ENCODE data around the gene RGS6. TPM values are rescaled to one million over a fixed set of nuclear protein-coding genes. Genes with fewer than 3 reads are reported as not detected.

The RGS6 gene
- total RNA-seq, 2 experiments from 2014 or later = 0.10 to 0.44 TPM

GRCh38 chr14:72559202-72559601 is 627.0 kb downstream of the RGS6 start:
- Mint-ChIP-seq H3K27ac (no peak overlapping the region), H3K9me3 (no peaks in the 10 kb centered on the region), H3K4me1 (peaks cover 9% of the 10 kb centered on the region), H3K36me3 (no peaks in the 10 kb centered on the region), H3K27me3 (peaks cover 4% of the 10 kb centered on the region), H3K4me3 (no peak overlapping the region)
- DNase-seq = no peak

GRCh38 chr14:72559669-72560255 is 627.5 kb downstream of the RGS6 start:
- Mint-ChIP-seq H3K4me1 (peaks cover 9% of the 10 kb centered on the region), H3K36me3 (no peaks in the 10 kb centered on the region), H3K27me3 (peaks cover 4% of the 10 kb centered on the region), H3K27ac (no peak overlapping the region), H3K9me3 (no peaks in the 10 kb centered on the region), H3K4me3 (no peak overlapping the region)
- no peak for DNase-seq

- DNase-seq = no peak
- Mint-ChIP-seq H3K36me3 (no peaks in the 10 kb centered on the region), H3K27me3 (peaks cover 4% of the 10 kb centered on the region), H3K9me3 (no peaks in the 10 kb centered on the region), H3K4me3 (no peak overlapping the region), H3K4me1 (peaks cover 9% of the 10 kb centered on the region), H3K27ac (no peak overlapping the region)
Observed at GRCh38 chr14:72560331-72560730, 628.1 kb downstream of the RGS6 start.

GRCh38 chr14:72560889-72561493 is 628.8 kb downstream of the RGS6 start:
- Mint-ChIP-seq H3K36me3 (no peaks in the 10 kb centered on the region), H3K27me3 (peaks cover 4% of the 10 kb centered on the region), H3K9me3 (no peaks in the 10 kb centered on the region), H3K27ac (no peak overlapping the region), H3K4me3 (no peak overlapping the region), H3K4me1 (peaks cover 9% of the 10 kb centered on the region)
- no peak for DNase-seq

- peaks cover 9% of the 10 kb centered on the region for H3K4me1 Mint-ChIP-seq
- H3K9me3 Mint-ChIP-seq = no peaks in the 10 kb centered on the region
- no peak overlapping the region for H3K4me3 Mint-ChIP-seq
- no peak for DNase-seq
- no peak overlapping the region for H3K27ac Mint-ChIP-seq
- H3K36me3 Mint-ChIP-seq = no peaks in the 10 kb centered on the region
- peaks cover 4% of the 10 kb centered on the region for H3K27me3 Mint-ChIP-seq
Observed at GRCh38 chr14:72562300-72562699, 630.1 kb downstream of the RGS6 start.

GRCh38 chr14:72563676-72564075 is 631.4 kb downstream of the RGS6 start:
- no peaks in the 10 kb centered on the region for H3K27me3 Mint-ChIP-seq
- no peak overlapping the region for H3K27ac Mint-ChIP-seq
- no peak for DNase-seq
- H3K4me1 Mint-ChIP-seq = peaks cover 9% of the 10 kb centered on the region
- no peaks in the 10 kb centered on the region for H3K36me3 Mint-ChIP-seq
- H3K9me3 Mint-ChIP-seq = no peaks in the 10 kb centered on the region
- H3K4me3 Mint-ChIP-seq = no peak overlapping the region

DNA sequence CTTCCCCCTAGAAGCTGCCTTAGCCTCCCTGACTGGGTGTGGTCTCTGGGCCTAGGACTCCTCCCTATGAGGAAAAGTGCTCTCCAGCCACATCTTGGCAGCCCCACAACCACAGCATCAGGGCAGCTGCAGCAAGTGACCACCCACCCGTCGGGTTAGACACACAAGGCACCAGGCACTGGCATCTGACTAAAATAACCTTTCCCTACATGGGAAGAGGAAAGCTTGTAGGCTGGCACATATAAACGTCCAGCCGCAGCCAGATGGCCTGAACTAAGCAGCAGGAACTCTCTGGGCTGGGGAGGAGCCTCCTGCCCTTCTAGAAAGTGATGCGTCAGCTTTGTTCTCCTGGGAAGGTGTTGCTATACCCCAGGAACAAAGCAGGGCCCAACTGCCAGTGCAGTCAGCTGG is 632.9 kb downstream of the RGS6 start:
- H3K27me3 Mint-ChIP-seq = no peaks in the 10 kb centered on the region
- H3K4me1 Mint-ChIP-seq = peaks cover 9% of the 10 kb centered on the region
- no peaks in the 10 kb centered on the region for H3K9me3 Mint-ChIP-seq
- H3K36me3 Mint-ChIP-seq = no peaks in the 10 kb centered on the region
- DNase-seq = no peak
- H3K4me3 Mint-ChIP-seq = no peak overlapping the region
- H3K27ac Mint-ChIP-seq = no peak overlapping the region

DNA sequence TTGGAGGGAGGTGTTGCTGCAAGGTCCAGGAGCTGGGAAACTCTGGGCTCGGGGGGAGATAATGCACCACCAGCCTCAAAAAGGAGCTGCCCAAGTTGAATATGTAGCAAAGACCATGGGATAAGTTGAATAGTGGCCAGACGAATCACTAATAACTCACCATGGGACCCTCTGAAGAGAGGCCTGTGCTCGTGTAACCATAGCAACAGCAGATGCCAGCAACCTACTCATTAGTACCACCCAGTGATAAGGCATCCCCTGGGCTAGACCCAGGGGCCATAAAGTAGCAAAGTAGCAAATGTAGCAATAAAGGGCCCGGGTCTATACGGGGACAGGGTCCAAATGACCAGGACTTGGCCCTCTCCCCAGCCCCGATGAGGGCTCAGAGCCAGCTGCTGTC is 633.7 kb downstream of the RGS6 start:
- no peaks in the 10 kb centered on the region for H3K27me3 Mint-ChIP-seq
- DNase-seq = no peak
- H3K4me1 Mint-ChIP-seq = peaks cover 9% of the 10 kb centered on the region
- H3K27ac Mint-ChIP-seq = no peak overlapping the region
- no peak overlapping the region for H3K4me3 Mint-ChIP-seq
- H3K9me3 Mint-ChIP-seq = no peaks in the 10 kb centered on the region
- no peaks in the 10 kb centered on the region for H3K36me3 Mint-ChIP-seq

DNA sequence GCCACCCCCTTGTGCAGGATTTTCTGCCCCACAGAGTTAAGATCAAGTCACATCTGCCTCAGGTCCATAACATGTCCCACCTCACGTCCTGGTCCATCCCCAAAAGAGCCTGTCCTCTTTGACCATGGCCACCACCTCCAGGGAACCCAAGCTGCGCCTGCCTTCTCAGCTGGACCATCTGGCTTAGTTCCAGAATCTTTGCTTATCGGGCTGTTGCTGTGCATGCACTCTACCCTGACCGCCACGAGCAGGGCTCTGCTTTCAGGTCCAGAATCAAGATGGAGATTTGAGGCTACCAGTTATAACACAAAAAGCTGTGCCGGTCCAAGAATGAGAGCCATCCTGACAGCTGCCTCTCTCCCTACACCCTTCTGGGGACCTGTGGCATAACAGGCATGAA is 635.0 kb downstream of the RGS6 start:
- H3K36me3 Mint-ChIP-seq = no peaks in the 10 kb centered on the region
- DNase-seq = no peak
- H3K27ac Mint-ChIP-seq = no peak overlapping the region

GRCh38 chr14:72568296-72568992 is 636.2 kb downstream of the RGS6 start:
- Mint-ChIP-seq H3K27ac (no peak overlapping the region), H3K4me3 (no peak overlapping the region), H3K27me3 (no peaks in the 10 kb centered on the region), H3K36me3 (no peaks in the 10 kb centered on the region), H3K9me3 (no peaks in the 10 kb centered on the region), H3K4me1 (peaks cover 6% of the 10 kb centered on the region)
- DNase-seq = no peak

More for the DNA sequence above, 635.0 kb downstream of the RGS6 start:
- Mint-ChIP-seq H3K4me1 (peaks cover 9% of the 10 kb centered on the region), H3K9me3 (no peaks in the 10 kb centered on the region), H3K27me3 (no peaks in the 10 kb centered on the region), H3K4me3 (no peak overlapping the region)

GRCh38 chr14:72573725-72574417 is 641.6 kb downstream of the RGS6 start:
- DNase-seq = no peak
- H3K9me3 Mint-ChIP-seq = no peaks in the 10 kb centered on the region
- no peak overlapping the region for H3K4me3 Mint-ChIP-seq
- H3K4me1 Mint-ChIP-seq = peaks cover 7% of the 10 kb centered on the region
- H3K36me3 Mint-ChIP-seq = no peaks in the 10 kb centered on the region
- H3K27me3 Mint-ChIP-seq = no peaks in the 10 kb centered on the region
- no peak overlapping the region for H3K27ac Mint-ChIP-seq

DNA sequence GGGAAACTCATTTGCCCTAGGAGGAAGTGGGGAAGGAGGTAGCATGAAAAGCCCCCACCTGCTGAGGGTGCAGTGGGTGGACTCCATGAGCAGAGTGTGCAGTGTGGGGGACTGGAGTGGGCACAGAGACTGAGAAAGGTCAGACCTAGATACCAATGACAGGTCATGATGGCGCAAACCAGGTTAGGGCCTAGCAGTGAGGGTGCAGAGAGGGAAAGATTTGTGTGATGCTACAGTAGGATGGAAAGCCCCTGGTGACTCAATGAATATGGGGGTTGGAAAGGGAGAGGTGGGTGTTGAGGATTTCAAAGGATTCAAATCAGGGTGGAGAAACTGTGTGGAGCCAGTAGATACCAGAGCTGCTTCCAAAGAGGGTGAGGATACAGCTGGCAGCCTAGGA is 642.5 kb downstream of the RGS6 start:
- no peak overlapping the region for H3K27ac Mint-ChIP-seq
- H3K9me3 Mint-ChIP-seq = no peaks in the 10 kb centered on the region
- no peak overlapping the region for H3K4me3 Mint-ChIP-seq
- H3K36me3 Mint-ChIP-seq = no peaks in the 10 kb centered on the region
- DNase-seq = no peak
- no peaks in the 10 kb centered on the region for H3K27me3 Mint-ChIP-seq
- H3K4me1 Mint-ChIP-seq = peaks cover 7% of the 10 kb centered on the region

DNA sequence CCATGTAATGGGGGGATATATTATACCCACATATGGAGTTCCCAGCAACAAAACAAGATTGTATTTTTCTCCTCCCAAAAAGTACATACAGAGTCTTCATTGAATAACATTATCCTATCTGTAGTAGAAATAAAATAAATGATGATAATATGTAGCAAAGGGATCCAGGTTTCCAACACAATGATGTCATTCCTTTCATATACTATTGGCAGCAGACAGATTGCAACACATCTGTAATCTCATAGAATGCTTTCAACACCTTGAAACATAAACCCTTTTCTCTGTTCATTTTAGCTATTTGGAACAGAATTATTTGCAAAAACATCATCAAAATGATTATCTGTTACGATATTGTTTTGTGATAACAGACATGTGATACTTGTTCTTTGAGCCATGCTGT is 644.0 kb downstream of the RGS6 start:
- H3K9me3 Mint-ChIP-seq = no peaks in the 10 kb centered on the region
- H3K27me3 Mint-ChIP-seq = no peaks in the 10 kb centered on the region
- peaks cover 7% of the 10 kb centered on the region for H3K4me1 Mint-ChIP-seq
- no peaks in the 10 kb centered on the region for H3K36me3 Mint-ChIP-seq
- no peak overlapping the region for H3K4me3 Mint-ChIP-seq
- no peak for DNase-seq
- H3K27ac Mint-ChIP-seq = no peak overlapping the region

DNA sequence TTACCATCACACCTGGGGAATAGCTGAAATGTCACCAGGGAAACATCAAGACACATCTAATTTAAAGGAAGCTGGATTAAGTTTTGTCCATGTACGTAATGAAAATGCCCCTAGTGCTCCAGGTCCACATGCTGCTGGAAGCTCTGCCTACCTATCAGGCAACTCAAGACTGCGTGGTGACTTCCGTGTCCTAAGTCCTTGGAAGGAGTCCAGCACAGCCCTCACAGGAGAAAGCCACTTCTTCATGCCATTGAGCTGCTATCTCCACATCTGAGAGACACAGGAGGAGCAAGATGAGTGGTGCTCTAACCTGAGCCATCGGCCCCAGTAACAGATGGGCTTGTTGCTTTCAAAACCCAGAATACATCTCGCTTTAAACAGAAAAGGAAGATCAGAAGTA is 645.3 kb downstream of the RGS6 start:
- Mint-ChIP-seq H3K27ac (no peak overlapping the region), H3K27me3 (no peaks in the 10 kb centered on the region), H3K36me3 (no peaks in the 10 kb centered on the region), H3K4me1 (peaks cover 7% of the 10 kb centered on the region), H3K4me3 (no peak overlapping the region), H3K9me3 (no peaks in the 10 kb centered on the region)
- no peak for DNase-seq

- no peaks in the 10 kb centered on the region for H3K36me3 Mint-ChIP-seq
- H3K27me3 Mint-ChIP-seq = no peaks in the 10 kb centered on the region
- no peak overlapping the region for H3K4me3 Mint-ChIP-seq
- H3K9me3 Mint-ChIP-seq = no peaks in the 10 kb centered on the region
- H3K4me1 Mint-ChIP-seq = peaks cover 7% of the 10 kb centered on the region
- no peak overlapping the region for H3K27ac Mint-ChIP-seq
- no peak for DNase-seq
Observed at GRCh38 chr14:72578514-72578913, 646.3 kb downstream of the RGS6 start.

Measured in activated naive CD8-positive, alpha-beta T cell treated with anti-CD3 and anti-CD28 coated beads for 36 hours (primary cell).